ENCODE measurements around the gene VASN.

DNA sequence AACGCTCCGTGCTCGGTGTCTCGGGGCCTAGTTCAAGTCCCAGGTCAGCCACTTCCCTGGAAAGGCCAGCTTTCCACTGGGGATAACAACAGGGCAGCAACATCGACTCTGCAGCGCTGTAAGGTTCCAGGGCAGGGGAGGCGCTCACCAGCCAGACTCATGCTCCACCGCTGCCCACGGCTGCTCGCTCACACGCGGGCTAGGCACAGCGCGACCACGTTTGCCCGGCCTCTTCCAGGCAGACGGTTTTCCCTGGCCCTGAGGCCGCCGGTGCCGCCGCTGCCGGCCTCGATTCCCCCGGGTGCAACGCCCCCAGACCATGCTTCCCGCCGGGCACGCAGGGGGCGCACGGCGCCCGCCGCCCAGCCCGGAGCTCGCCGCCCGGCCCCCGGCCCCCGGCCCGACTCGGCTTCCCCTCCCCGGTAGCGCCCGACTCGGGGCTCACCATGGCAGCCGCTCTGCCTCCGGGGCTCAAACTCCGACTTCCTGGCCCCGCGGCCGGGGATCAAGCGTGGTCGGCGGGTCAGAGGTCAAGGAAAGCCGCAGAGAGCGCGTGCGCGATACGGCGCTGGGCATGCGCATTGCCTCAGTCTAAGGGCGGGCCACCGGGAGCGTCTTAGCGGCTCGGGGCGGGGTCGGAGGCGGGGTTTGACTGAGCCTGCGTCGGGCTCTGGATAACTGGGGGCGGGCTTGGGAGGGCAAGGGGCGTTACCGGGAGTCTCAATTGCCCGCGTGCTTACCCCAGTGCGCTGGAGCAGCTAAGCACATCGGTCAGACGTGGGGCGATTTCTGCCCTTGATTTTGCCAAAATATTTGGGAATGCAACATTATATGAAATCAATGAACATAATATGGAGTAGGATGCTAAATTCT, 20.6 kb upstream of the VASN start, which contains the start of gene PAM16:
- TF ChIP-seq, protein P1, sequence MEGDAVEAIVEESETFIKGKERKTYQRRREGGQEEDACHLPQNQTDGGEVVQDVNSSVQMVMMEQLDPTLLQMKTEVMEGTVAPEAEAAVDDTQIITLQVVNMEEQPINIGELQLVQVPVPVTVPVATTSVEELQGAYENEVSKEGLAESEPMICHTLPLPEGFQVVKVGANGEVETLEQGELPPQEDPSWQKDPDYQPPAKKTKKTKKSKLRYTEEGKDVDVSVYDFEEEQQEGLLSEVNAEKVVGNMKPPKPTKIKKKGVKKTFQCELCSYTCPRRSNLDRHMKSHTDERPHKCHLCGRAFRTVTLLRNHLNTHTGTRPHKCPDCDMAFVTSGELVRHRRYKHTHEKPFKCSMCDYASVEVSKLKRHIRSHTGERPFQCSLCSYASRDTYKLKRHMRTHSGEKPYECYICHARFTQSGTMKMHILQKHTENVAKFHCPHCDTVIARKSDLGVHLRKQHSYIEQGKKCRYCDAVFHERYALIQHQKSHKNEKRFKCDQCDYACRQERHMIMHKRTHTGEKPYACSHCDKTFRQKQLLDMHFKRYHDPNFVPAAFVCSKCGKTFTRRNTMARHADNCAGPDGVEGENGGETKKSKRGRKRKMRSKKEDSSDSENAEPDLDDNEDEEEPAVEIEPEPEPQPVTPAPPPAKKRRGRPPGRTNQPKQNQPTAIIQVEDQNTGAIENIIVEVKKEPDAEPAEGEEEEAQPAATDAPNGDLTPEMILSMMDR (IDR thresholded peaks at IDR 0.05; ENCODE audit: low read depth, low read length, poor library complexity, severe bottlenecking): peak; percentile 39
- TF ChIP-seq EZH2phosphoT487 (IDR thresholded peaks at IDR 0.05; ENCODE audit: borderline replicate concordance, low read length): no peak

Measured in DOHH2 (cell line).